GM21360 (cell line): ENCODE measurements around the gene MACC1.
"Not testable (repeated sequence)": the region's sequence is repeated elsewhere in the genome, so short reads cannot be mapped to it uniquely, and the experiment has no call there.

Source experiments
- ATAC-seq: cut with Tn5 transposase; IDR thresholded peaks from one replicate; pipeline ENCODE4 v1.9.1; 2021; ENCODE audit warnings: mild to moderate bottlenecking, moderate library complexity; ENCODE audit not compliant: unreplicated experiment

MACC1 gene

GRCh38 chr7:20208651-20209307 is 8.4 kb downstream of the MACC1 start:
- ATAC-seq, result no peak

DNA sequence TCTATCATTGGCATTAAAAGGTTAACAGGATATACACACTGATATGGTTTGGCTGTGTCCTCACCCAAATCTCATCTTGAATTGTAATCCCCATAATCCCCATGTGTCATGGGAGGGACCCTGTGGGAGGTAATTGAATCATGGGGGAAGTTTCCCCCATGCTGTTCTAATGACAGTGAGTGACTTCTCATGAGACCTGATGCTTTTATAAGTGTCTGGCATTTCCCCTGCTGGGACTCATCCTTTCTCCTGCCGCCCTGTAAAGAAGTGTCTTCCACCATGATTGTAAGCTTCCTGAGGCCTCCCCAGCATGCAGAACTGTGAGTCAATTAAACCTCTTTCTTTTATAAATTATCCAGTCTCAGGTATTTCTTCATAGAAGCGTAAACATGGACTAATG is 9.4 kb downstream of the MACC1 start:
- not testable (repeated sequence) for ATAC-seq

DNA sequence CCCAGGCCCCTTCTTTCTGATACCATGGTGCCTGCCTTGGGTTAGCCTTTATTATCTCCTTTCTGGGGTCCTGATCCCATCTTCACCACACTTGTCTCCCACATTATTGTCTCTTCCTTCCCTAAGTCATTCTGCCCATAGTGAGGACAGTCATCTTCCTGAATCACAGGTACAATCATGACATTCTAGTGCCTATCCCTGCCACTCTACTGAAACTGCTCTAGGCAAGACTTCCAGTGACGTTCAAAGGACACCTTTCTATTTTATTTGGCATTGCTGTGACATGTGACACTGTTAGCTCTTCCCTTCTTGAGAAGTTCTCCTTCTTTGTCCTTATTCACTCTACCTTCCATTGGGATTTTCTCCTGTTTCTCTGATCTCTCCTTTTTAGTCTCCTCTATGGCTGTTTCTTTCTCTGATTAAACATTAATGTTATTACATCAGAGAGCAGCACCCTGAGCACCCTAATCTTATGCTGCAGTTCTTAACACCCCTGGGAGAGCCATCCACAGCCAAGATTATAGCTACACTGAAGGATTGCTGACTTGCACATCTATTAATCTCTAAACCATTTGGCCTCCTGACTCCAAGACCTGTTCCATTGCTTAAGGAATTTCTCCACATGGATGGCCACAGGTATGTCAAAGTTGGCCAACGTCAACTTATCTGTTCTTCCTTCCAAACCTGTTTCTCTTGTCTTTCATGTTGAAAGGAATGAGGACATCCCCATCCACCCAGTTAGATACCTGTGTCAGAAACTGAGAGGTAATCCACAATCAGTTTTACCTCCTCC is 10.9 kb downstream of the MACC1 start:
- no peak for ATAC-seq

- no peak for ATAC-seq
These were observed 13.9 kb downstream of the MACC1 start for GRCh38 chr7:20203316-20203715.

DNA sequence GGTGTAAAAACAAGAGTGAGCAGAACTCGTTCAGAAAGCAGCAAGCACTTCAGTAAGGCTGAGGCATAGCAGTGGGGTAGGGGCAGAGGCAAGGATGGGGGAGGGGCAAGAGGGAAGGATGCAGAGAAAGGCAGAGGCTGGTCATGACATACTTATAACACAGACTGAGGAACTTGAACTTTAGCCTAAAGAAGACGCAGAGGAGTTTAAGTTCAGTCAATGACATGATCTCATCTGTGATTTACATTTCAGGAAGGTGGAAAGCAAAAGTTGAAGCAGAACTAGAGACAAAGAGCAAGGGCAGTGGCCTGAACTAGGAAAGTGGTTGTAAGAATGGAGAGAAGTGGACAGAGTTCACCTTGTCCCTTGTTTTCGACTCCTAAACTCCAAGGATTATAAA is 15.8 kb downstream of the MACC1 start:
- ATAC-seq, result peak; percentile 29

- ATAC-seq, result no peak
These were observed 16.2 kb downstream of the MACC1 start for GRCh38 chr7:20200971-20201370.

GRCh38 chr7:20200361-20200760 is 16.8 kb downstream of the MACC1 start:
- peak; percentile 33 for ATAC-seq

- peak; percentile 81 for ATAC-seq
These were observed 18.0 kb downstream of the MACC1 start for GRCh38 chr7:20199015-20199737.

DNA sequence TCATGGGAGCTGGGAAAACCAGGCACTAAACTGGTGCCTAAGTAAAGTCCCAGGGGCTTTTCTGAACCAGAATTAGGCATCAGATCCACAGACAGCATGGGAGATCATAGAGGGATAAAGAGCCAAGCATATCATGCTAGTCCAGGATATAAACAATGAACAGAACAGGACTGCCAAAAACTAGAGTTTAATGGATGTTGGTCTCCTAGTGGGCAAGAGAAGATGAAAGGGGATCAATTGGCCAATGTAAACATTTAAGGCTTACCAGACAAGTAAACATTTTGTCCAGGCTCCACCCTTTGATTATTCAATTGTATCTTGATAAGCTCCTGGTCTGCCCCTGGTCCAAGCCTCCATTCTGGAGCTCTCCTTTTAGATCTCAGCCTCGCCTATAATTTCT is 18.9 kb downstream of the MACC1 start:
- no peak for ATAC-seq

GRCh38 chr7:20197837-20198236 is 19.3 kb downstream of the MACC1 start:
- ATAC-seq, result no peak

GRCh38 chr7:20197125-20197748 is 19.9 kb downstream of the MACC1 start:
- ATAC-seq, result no peak

GRCh38 chr7:20194343-20194995 is 22.7 kb downstream of the MACC1 start:
- no peak for ATAC-seq

DNA sequence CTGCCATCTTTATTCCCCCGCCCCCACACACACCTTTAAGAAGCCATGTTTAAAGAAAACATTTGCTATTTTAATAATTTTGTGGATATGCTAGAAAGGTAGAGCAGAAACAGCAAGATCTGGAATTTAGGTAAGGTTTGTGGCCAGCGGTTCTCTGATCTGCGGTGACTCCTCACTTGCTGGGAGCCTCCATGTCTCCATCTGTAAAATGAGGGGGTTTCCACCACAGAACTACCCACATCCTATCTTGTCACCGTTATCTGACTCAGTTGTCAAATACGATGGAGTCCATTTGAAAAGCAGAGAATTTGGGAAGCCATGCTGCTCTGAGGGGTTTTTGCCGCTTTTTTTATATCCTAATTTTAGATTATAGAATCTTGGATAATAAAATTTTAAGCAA is 23.3 kb downstream of the MACC1 start:
- ATAC-seq, result no peak

GRCh38 chr7:20193242-20193777 is 23.9 kb downstream of the MACC1 start:
- peak; percentile 85 for ATAC-seq

DNA sequence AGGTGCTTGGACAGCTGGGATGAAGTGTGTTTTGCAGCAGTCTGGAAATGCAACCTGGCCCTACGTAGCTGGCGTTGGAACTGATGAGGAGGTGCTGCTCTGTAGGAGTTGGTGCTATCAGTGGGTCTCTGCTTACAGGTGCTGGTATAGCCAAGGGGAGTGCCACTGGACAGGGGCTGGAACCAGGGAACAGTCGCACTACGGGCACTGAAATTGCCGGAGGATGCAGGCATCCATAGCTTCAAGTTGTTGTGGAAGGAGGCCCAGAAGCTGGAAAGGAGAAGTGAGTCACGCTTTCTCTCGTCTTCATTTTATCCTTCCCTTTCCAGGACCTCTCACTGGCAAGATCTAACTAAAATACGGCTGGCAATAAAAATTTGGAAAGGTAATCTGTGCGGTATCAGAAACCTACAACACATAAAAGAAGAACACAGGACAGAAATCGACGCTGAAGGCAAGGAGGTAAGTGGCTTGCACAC is 25.8 kb downstream of the MACC1 start:
- no peak for ATAC-seq

GRCh38 chr7:20190560-20191390 is 26.4 kb downstream of the MACC1 start:
- no peak for ATAC-seq

DNA sequence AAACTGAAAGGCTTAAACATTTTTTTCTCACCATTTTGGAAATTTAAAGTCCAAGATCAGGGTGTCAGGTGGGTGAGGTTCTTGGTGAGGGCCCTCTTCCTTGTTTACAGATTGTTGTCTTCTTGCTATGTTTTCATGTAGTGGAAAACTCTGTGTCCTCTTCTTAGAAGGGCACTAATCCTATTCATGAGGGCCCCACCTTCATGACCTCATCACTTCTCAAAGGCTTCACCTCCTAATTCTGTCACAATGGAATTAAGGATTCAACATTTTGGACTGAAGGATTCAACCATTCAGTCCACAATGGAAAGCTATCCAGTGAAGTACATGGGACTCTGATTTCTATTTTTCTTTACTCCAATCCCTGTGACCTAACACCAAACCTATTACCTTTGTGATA is 27.3 kb downstream of the MACC1 start:
- no peak for ATAC-seq

GRCh38 chr7:20188567-20188966 is 28.6 kb downstream of the MACC1 start:
- no peak for ATAC-seq

DNA sequence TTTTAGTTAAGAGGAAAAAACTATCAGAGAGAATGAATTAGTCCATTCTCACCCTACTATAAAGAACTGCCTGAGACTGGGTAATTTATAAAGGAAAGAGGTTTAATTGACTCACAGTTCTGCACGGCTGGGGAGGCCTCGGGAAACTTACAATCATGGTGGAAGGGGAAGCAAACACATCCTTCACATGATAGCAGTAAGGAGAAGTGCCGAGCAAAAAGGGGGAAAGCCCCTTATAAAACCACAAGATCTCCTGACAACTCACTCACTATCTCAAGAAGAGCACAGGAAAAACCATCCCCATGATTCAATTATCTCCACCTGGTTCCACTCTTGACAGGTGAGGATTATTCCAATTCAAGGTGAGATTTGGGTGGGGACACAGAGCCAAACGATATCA is 29.3 kb downstream of the MACC1 start:
- ATAC-seq, result not testable (repeated sequence)

DNA sequence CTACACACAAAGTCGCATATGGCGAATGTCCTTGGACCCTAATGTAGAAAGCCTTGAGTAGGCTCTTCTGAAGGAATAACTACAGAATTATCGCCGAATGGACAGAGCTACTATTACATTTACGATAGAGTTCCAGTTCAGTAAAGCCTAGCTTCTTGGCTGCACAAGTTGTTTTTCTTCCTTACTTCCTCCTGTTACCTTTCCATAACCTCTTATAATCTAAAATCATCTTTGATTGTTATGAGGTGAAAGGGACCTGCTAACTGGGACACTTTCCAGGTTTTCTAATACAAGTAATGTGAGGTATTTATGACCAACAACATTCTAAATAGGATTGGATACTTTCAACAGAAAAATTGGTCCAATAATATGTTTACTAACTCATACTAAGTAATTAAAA is 31.2 kb downstream of the MACC1 start:
- no peak for ATAC-seq
